GM19397 (cell line): Measurements from ENCODE around the gene ASPDH.

Source experiments
- ATAC-seq: cut with Tn5 transposase; IDR thresholded peaks from one replicate; pipeline ENCODE4 v1.9.1; 2021; ENCODE audit warnings: mild to moderate bottlenecking, moderate library complexity; ENCODE audit not compliant: unreplicated experiment

Gene ASPDH

GRCh38 chr19:50498219-50499056 is 15.3 kb downstream of the ASPDH start:
- no peak for ATAC-seq

GRCh38 chr19:50497022-50497405 is 16.7 kb downstream of the ASPDH start:
- ATAC-seq: no peak

GRCh38 chr19:50496189-50497021 is 17.3 kb downstream of the ASPDH start:
- ATAC-seq: no peak

- no peak for ATAC-seq
Observed at GRCh38 chr19:50495020-50495531, 18.6 kb downstream of the ASPDH start.

GRCh38 chr19:50494186-50495019 is 19.3 kb downstream of the ASPDH start:
- no peak for ATAC-seq

- ATAC-seq: no peak
Observed at GRCh38 chr19:50493171-50493570, 20.5 kb downstream of the ASPDH start.

- no peak for ATAC-seq
Observed at GRCh38 chr19:50492303-50493052, 21.2 kb downstream of the ASPDH start.

- ATAC-seq: no peak
Observed at GRCh38 chr19:50490991-50491472, 22.7 kb downstream of the ASPDH start.

- ATAC-seq: no peak
Observed at GRCh38 chr19:50490411-50490811, 23.3 kb downstream of the ASPDH start.

GRCh38 chr19:50489461-50490011 is 24.2 kb downstream of the ASPDH start:
- no peak for ATAC-seq

- ATAC-seq: no peak
Observed at GRCh38 chr19:50488389-50489194, 25.1 kb downstream of the ASPDH start.

GRCh38 chr19:50486823-50487515 is 26.7 kb downstream of the ASPDH start:
- ATAC-seq: no peak

- ATAC-seq: no peak
Observed at GRCh38 chr19:50485284-50485955, 28.3 kb downstream of the ASPDH start.

GRCh38 chr19:50482916-50483315 is 30.8 kb downstream of the ASPDH start:
- no peak for ATAC-seq

- no peak for ATAC-seq
Observed at GRCh38 chr19:50482271-50482855, 31.4 kb downstream of the ASPDH start.

- ATAC-seq: no peak
Observed at GRCh38 chr19:50481351-50482149, 32.2 kb downstream of the ASPDH start.
